HepG2 (cell line): ENCODE results near the gene SERINC1. TPM values are rescaled to one million over a fixed set of nuclear protein-coding genes. Genes with fewer than 3 reads are reported as not detected.

ENCODE experiments used
- ATAC-seq: fragments of 200-7000 bp; cut with Tn5 transposase; 3 replicates; pipeline ENCODE4 v1.9.1; 2020; ENCODE audit warnings: mild to moderate bottlenecking, moderate library complexity
- BruUV-seq: library from RNA; stranded (reverse); fragments of 400-500 nt; replicated peaks from 2 replicates; lab custom pipeline; 2021; lab: Mats Ljungman, UMichigan
- CTCF ChIA-PET: fragments of 300-600 bp; formaldehyde crosslinking; extraction: SDS; loops from one replicate; lab custom pipeline; 2021; ENCODE audit warnings: low total read pairs, inconsistent platforms, low intra/inter-chr PET ratio; lab: Yijun Ruan, JAX
- POLR2A ChIA-PET: fragments of 350-600 bp; sonication (Branson Sonifier 250); formaldehyde crosslinking; loops from one replicate; lab custom pipeline; 2020; ENCODE audit warnings: antibody characterized with exemption, inconsistent platforms; lab: Yijun Ruan, JAX
- DNase-seq: peaks from one replicate; pipeline ENCODE4 v3.0.0-alpha.2; 2015; ENCODE audit warnings: low spot score
- FAIRE-seq: peaks from 3 replicates; lab custom pipeline; 2011; peaks lifted over from hg19 to GRCh38; lab: Jason Lieb, UNC
- H2AFZ ChIP-seq: one replicate; pipeline ENCODE4 v1.6.1; 2011; ENCODE audit warnings: low read length, inconsistent platforms
- H3K27ac ChIP-seq: fragments of 300-600 bp; 3 replicates; pipeline ENCODE4 v1.8.0; 2011; ENCODE audit warnings: mixed run types, mild to moderate bottlenecking, mixed read lengths, low read length, inconsistent platforms; ENCODE audit not compliant: insufficient read depth; ENCODE audit errors: extremely low read length
- H3K27me3 ChIP-seq, 2 experiments: fragments of 200-600 bp in 1 of 2; 2 replicates in 1 of 2; 3 replicates in 1 of 2; pipeline versions ENCODE4 v1.6.0 to v1.8.0; 2011; ENCODE audit warnings: low read length in 2 of 2, mild to moderate bottlenecking in 2 of 2, moderate library complexity in 2 of 2, inconsistent platforms in 1 of 2; ENCODE audit not compliant: insufficient read depth in 2 of 2, control insufficient read depth in 1 of 2
- H3K36me3 ChIP-seq, 2 experiments: fragments of 200-600 bp in 1 of 2; replicated peaks in 1 of 2; 2 replicates in 1 of 2; 3 replicates in 1 of 2; pipeline versions ENCODE4 v1.5.1 to v1.8.0; 2011; ENCODE audit warnings: low read length in 2 of 2, inconsistent platforms in 1 of 2; ENCODE audit not compliant: insufficient read depth in 2 of 2, control insufficient read depth in 1 of 2
- H3K4me1 ChIP-seq: 2 replicates; pipeline ENCODE4 v1.5.1; 2012; ENCODE audit warnings: low read length, inconsistent platforms; ENCODE audit not compliant: insufficient read depth
- H3K4me2 ChIP-seq: 2 replicates; pipeline ENCODE4 v1.6.0; 2011; ENCODE audit warnings: low read depth, low read length, inconsistent platforms
- H3K4me3 ChIP-seq, 3 experiments: fragments of 200-600 bp in 1 of 3; sonication (generic), shearing (Covaris generic) in 1 of 3; replicated peaks in 1 of 3; 2 replicates each; pipeline ENCODE4 v1.5.1; 2011 to 2016; ENCODE audit warnings: low read length in 3 of 3, inconsistent platforms in 2 of 3, low read depth in 2 of 3, mild to moderate bottlenecking in 2 of 3, control low read depth in 1 of 3, mixed read lengths in 1 of 3; ENCODE audit not compliant: insufficient read depth in 1 of 3
- H3K79me2 ChIP-seq: one replicate; pipeline ENCODE4 v1.6.1; 2011; ENCODE audit warnings: low read length, inconsistent platforms; ENCODE audit not compliant: insufficient read depth
- H3K9ac ChIP-seq: 2 replicates; pipeline ENCODE4 v1.6.0; 2011; ENCODE audit warnings: mild to moderate bottlenecking, low read depth, low read length, inconsistent platforms; ENCODE audit not compliant: insufficient read depth
- H3K9me3 ChIP-seq: 2 replicates; pipeline ENCODE4 v1.5.1; 2012; ENCODE audit warnings: mild to moderate bottlenecking, low read length
- H4K20me1 ChIP-seq: 2 replicates; pipeline ENCODE4 v1.6.0; 2011; ENCODE audit warnings: inconsistent platforms, mild to moderate bottlenecking, low read length, moderate library complexity; ENCODE audit not compliant: insufficient read depth
- CEBPB ChIP-seq: IDR thresholded peaks from 2 replicates; pipeline ENCODE4 v1.6.1; 2011; ENCODE audit warnings: low read depth, low read length, improper control_type of control experiment, borderline replicate concordance
- GPN1 ChIP-seq: sonication (generic); formaldehyde crosslinking; IDR thresholded peaks from 2 replicates; pipeline ENCODE4 v1.5.1; 2020; ENCODE audit warnings: missing genetic modification reagents, borderline replicate concordance
- HNRNPUL1 ChIP-seq: fragments of 200-400 bp; formaldehyde crosslinking; IDR thresholded peaks from 2 replicates; pipeline ENCODE4 v1.6.1; 2017; ENCODE audit warnings: low read depth, mild to moderate bottlenecking, low read length, moderate library complexity
- HOXA5 ChIP-seq: sonication (generic); formaldehyde crosslinking; IDR thresholded peaks from 2 replicates; pipeline ENCODE4 v1.4.0; 2020; ENCODE audit warnings: missing genetic modification reagents
- NFRKB ChIP-seq: fragments of 450-650 bp; IDR thresholded peaks from 2 replicates; pipeline ENCODE4 v1.6.1; 2017
- ZNF101 ChIP-seq: sonication (generic); formaldehyde crosslinking; IDR thresholded peaks from 2 replicates; pipeline ENCODE4 v1.4.0; 2020; ENCODE audit warnings: mild to moderate bottlenecking, low read depth, missing genetic modification reagents, borderline replicate concordance
- ZNF282 ChIP-seq: fragments of 450-650 bp; IDR thresholded peaks from 2 replicates; pipeline ENCODE4 v1.6.1; 2018; ENCODE audit not compliant: partially characterized antibody
- ZNF350 ChIP-seq: sonication (generic); formaldehyde crosslinking; IDR thresholded peaks from 2 replicates; pipeline ENCODE4 v1.4.0; 2020; ENCODE audit warnings: mild to moderate bottlenecking, low read depth, missing genetic modification reagents, borderline replicate concordance
- WGBS: methylation state at CpG from one replicate; pipeline ENCODE4 v1.1.6; 2017; ENCODE audit warnings: low lambda C conversion rate; 5-methylcytosine and 5-hydroxymethylcytosine counted together
- in situ Hi-C: cut with HindIII; loops from 2 replicates; pipeline ENCODE4 v1.10.0; 2017; ENCODE audit warnings: low pct_unique_long_range_greater_than_20kb; ENCODE audit not compliant: extremely low pct_ligation_motif_present
- intact Hi-C: fragments of 100-400 bp; cut with micrococcal nuclease; formaldehyde crosslinking; loops from one replicate; pipeline ENCODE4 v1.10.0; 2022; ENCODE audit not compliant: unreplicated experiment
- polyA plus RNA-seq, 8 experiments: library from polyadenylated mRNA; depleted of rRNA in 3 of 8; stranded (reverse) in 7 of 8; unstranded in 1 of 8; fragments of >200 nt; fragmentation: Illumina TruSeq in 4 of 8; extraction: Trizol in 4 of 8; gene quantifications; 2 replicates each; pipeline versions ENCODE4 v1.2.1 to v1.2.3, GENCODE V29; 2011 to 2016; ENCODE audit warnings: low read depth in 4 of 8, missing spikeins in 1 of 8, mixed read lengths in 1 of 8; ENCODE audit not compliant: insufficient read depth in 1 of 8
- total RNA-seq, 5 experiments: library from RNA; depleted of rRNA; stranded (reverse); fragments of >200 nt; fragmentation: Illumina TruSeq; extraction: Trizol; gene quantifications; 2 replicates each; pipeline ENCODE4 v1.2.3, GENCODE V29; 2016; ENCODE audit warnings: low read depth in 1 of 5

The SERINC1 gene
- total and polyA plus RNA-seq, 2 of the 13 experiments (the other 11 are each of a cell fraction or from before 2014, with no cell fraction given), result 93.5 to 112 TPM

DNA sequence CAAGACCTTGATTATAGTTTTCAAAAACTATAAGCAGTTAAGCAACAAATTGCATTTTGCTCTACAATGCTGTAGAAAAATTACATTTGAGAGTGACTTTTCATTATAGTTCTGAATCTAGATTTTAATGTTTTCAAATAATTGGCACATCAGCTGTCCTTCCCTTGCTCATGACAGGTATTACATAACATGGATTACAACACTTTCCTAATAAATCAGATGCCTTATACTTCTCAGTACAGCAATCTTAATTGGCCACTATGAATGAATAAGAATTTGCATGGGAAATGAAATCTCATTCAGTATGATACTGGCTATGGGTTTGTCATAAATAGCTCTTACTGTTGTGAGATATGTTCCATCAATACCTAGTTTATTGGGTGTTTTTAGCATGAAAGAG lies 42.3 kb downstream of the SERINC1 start:
- H3K79me2 ChIP-seq, result no peaks in the 10 kb centered on the region
- DNase-seq (no peak), ATAC-seq (no peak), FAIRE-seq (no peak)
- BruUV-seq, result no TSS peak
- no peaks in the 10 kb centered on the region for H3K4me1 ChIP-seq
- TF ChIP-seq CEBPB (0 out of 2 replicates have a peak, but pooled peaks have one; percentile 10), ZNF350 (CRISPR knock-in tag) (no peak)
- in situ Hi-C loops (no loop called here), intact Hi-C loops (no loop called here)
- no peak overlapping the region for H3K9ac ChIP-seq
- H4K20me1 ChIP-seq, result no peaks in the 10 kb centered on the region
- no peak overlapping the region for H3K4me2 ChIP-seq
- H2AFZ ChIP-seq, result no peak overlapping the region
- peaks cover 8 to 56% of the 10 kb centered on the region in 2 experiments for H3K36me3 ChIP-seq
- ChIA-PET CTCF (no interaction called here), POLR2A (no interaction called here)
- no peak overlapping the region for H3K27ac ChIP-seq
- no peaks in the 10 kb centered on the region for H3K9me3 ChIP-seq
- no peak overlapping the region for H3K4me3 ChIP-seq
- no peaks in the 10 kb centered on the region for H3K27me3 ChIP-seq

DNA sequence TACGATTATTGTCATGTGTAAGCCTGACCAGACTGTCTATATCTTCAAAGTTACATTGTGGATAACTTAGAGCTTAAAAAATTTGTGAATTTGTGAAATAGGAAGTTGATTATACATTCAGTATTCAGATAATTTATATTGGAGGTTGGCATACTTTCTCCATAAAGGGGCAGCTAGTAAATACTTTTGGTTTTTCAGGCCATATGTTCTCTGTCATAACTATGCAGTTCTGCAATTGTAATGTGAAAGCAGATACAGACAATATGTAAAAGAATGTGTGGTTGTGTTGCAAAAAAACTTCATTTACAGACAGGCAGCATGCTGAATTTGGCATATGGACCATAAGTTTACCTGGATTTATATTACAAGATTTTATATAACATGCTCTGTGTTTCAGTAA lies 42.8 kb downstream of the SERINC1 start:
- in situ Hi-C loops (no loop called here), intact Hi-C loops (no loop called here)
- ATAC-seq (no peak), DNase-seq (no peak), FAIRE-seq (no peak)
- Histone ChIP-seq H3K79me2 (no peaks in the 10 kb centered on the region), H3K27me3 (no peaks in the 10 kb centered on the region), H4K20me1 (no peaks in the 10 kb centered on the region), H3K9ac (no peak overlapping the region), H3K4me2 (no peak overlapping the region), H3K9me3 (no peaks in the 10 kb centered on the region), H2AFZ (no peak overlapping the region), H3K4me3 (no peak overlapping the region), H3K36me3 (peaks cover 9 to 61% of the 10 kb centered on the region in 2 experiments), H3K4me1 (no peaks in the 10 kb centered on the region), H3K27ac (no peak overlapping the region)
- TF ChIP-seq NFRKB (no peak), ZNF101 (CRISPR knock-in tag) (no peak), GPN1 (CRISPR knock-in tag) (no peak), HOXA5 (CRISPR knock-in tag) (no peak), ZNF282 (no peak), HNRNPUL1 (no peak)
- ChIA-PET CTCF (no interaction called here), POLR2A (no interaction called here)
- BruUV-seq, result no TSS peak
- WGBS, result 98% methylated on average over 1 of the region's 1 CpG
